ENCODE results near the gene PTGER3. TPM values are rescaled to one million over a fixed set of nuclear protein-coding genes. Genes with fewer than 3 reads are reported as not detected.

Gene PTGER3
- total and polyA plus RNA-seq, 4 donors: 0.04 to 1.6 (median 0.26) TPM

- Histone ChIP-seq H3K9me3 (ENCODE audit: control insufficient read depth in 4 of 4, low read length in 3 of 4) (no peaks in the 10 kb centered on the region), H3K36me3 (ENCODE audit: control insufficient read depth in 4 of 4, insufficient read depth in 3 of 4, low read depth in 1 of 4, low read length in 3 of 4) (no peaks in the 10 kb centered on the region), H3K4me1 (ENCODE audit: control insufficient read depth in 4 of 4, insufficient read depth in 4 of 4, low read length in 3 of 4) (no peaks in the 10 kb centered on the region), H3K4me3 (ENCODE audit: low read depth in 1 of 3, low read length in 3 of 3) (no peak overlapping the region), H3K27ac (ENCODE audit: low read depth in 1 of 2, low read length in 2 of 2) (no peak overlapping the region), H3K27me3 (ENCODE audit: control insufficient read depth in 4 of 4, insufficient read depth in 4 of 4, low read length in 3 of 4) (peaks cover 0 to 3% (median 0%) of the 10 kb centered on the region in 4 donors), H3K9ac (ENCODE audit: low read depth in 1 of 2, low read length in 2 of 2) (no peak overlapping the region)
- WGBS: 40% methylated on average over 1 of the region's 1 CpG
- DNase-seq (ENCODE audit: low spot score): no peak
- TF ChIP-seq, protein P1, sequence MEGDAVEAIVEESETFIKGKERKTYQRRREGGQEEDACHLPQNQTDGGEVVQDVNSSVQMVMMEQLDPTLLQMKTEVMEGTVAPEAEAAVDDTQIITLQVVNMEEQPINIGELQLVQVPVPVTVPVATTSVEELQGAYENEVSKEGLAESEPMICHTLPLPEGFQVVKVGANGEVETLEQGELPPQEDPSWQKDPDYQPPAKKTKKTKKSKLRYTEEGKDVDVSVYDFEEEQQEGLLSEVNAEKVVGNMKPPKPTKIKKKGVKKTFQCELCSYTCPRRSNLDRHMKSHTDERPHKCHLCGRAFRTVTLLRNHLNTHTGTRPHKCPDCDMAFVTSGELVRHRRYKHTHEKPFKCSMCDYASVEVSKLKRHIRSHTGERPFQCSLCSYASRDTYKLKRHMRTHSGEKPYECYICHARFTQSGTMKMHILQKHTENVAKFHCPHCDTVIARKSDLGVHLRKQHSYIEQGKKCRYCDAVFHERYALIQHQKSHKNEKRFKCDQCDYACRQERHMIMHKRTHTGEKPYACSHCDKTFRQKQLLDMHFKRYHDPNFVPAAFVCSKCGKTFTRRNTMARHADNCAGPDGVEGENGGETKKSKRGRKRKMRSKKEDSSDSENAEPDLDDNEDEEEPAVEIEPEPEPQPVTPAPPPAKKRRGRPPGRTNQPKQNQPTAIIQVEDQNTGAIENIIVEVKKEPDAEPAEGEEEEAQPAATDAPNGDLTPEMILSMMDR (IDR thresholded peaks at IDR 0.05; ENCODE audit: low read depth, low read length, missing input control): no peak
- TF ChIP-seq RAD21 (IDR thresholded peaks at IDR 0.05) (no peak), TAF1 (conservative IDR thresholded peaks at IDR 0.05) (no peak), HNF4A (conservative IDR thresholded peaks at IDR 0.05) (no peak), NR2F2 (IDR thresholded peaks at IDR 0.05) (no peak), RXRA (IDR thresholded peaks at IDR 0.05) (no peak), HNF4G (IDR thresholded peaks at IDR 0.05) (no peak), FOXA2 (IDR thresholded peaks at IDR 0.05) (no peak), JUND (IDR thresholded peaks at IDR 0.05) (no peak), GABPA (IDR thresholded peaks at IDR 0.05 in 1 of 2, conservative IDR thresholded peaks at IDR 0.05 in 1 of 2) (no peak), EGR1 (IDR thresholded peaks at IDR 0.05; ENCODE audit: low read depth in 2 of 2) (no peak), MAX (IDR thresholded peaks at IDR 0.05) (no peak), YY1 (IDR thresholded peaks at IDR 0.05) (no peak), ZBTB33 (IDR thresholded peaks at IDR 0.05) (no peak)
- TF ChIP-seq, protein P2, sequence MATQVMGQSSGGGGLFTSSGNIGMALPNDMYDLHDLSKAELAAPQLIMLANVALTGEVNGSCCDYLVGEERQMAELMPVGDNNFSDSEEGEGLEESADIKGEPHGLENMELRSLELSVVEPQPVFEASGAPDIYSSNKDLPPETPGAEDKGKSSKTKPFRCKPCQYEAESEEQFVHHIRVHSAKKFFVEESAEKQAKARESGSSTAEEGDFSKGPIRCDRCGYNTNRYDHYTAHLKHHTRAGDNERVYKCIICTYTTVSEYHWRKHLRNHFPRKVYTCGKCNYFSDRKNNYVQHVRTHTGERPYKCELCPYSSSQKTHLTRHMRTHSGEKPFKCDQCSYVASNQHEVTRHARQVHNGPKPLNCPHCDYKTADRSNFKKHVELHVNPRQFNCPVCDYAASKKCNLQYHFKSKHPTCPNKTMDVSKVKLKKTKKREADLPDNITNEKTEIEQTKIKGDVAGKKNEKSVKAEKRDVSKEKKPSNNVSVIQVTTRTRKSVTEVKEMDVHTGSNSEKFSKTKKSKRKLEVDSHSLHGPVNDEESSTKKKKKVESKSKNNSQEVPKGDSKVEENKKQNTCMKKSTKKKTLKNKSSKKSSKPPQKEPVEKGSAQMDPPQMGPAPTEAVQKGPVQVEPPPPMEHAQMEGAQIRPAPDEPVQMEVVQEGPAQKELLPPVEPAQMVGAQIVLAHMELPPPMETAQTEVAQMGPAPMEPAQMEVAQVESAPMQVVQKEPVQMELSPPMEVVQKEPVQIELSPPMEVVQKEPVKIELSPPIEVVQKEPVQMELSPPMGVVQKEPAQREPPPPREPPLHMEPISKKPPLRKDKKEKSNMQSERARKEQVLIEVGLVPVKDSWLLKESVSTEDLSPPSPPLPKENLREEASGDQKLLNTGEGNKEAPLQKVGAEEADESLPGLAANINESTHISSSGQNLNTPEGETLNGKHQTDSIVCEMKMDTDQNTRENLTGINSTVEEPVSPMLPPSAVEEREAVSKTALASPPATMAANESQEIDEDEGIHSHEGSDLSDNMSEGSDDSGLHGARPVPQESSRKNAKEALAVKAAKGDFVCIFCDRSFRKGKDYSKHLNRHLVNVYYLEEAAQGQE (IDR thresholded peaks at IDR 0.05): no peak
Observed at GRCh38 chr1:70961374-70961975, 86.1 kb downstream of the PTGER3 start.

Data from liver (tissue), 9 donors.